HG02885 (cell line): ENCODE data around the gene BICC1.
"Not testable (repeated sequence)": the region's sequence is repeated elsewhere in the genome, so short reads cannot be mapped to it uniquely, and the experiment has no call there.

ENCODE experiments used
- ATAC-seq: cut with Tn5 transposase; IDR thresholded peaks from one replicate; pipeline ENCODE4 v1.9.1; 2021; ENCODE audit warnings: mild to moderate bottlenecking; ENCODE audit not compliant: unreplicated experiment, poor library complexity

BICC1 gene

GRCh38 chr10:58590924-58591323 lies 78.3 kb downstream of the BICC1 start:
- no peak for ATAC-seq

DNA sequence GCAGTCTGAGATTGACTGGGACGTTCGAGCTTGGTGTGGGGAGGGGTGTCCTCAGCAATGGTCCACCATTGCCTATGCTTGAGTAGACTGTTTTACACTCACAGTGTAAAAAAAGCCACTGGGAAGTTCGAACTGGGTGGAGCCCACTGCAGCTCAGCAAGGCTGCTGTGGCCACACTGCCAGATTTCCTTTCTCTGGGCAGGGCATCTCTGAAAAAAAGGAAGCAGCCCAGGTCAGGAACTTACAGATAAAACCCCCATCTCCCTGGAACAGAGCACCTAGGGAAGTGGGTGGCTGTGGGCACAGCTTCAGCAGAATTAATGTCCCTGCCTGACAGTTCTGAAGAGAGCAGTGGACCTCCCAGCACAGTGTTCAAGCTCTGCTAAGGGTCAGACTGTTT lies 80.3 kb downstream of the BICC1 start:
- no peak for ATAC-seq

- not testable (repeated sequence) for ATAC-seq
These were observed 84.5 kb downstream of the BICC1 start for GRCh38 chr10:58597211-58597610.

- ATAC-seq: no peak
These were observed 87.4 kb downstream of the BICC1 start for GRCh38 chr10:58599927-58600553.

- ATAC-seq: no peak
These were observed 95.7 kb downstream of the BICC1 start for GRCh38 chr10:58608351-58608750.

GRCh38 chr10:58608826-58609531 lies 96.3 kb downstream of the BICC1 start:
- ATAC-seq: no peak

DNA sequence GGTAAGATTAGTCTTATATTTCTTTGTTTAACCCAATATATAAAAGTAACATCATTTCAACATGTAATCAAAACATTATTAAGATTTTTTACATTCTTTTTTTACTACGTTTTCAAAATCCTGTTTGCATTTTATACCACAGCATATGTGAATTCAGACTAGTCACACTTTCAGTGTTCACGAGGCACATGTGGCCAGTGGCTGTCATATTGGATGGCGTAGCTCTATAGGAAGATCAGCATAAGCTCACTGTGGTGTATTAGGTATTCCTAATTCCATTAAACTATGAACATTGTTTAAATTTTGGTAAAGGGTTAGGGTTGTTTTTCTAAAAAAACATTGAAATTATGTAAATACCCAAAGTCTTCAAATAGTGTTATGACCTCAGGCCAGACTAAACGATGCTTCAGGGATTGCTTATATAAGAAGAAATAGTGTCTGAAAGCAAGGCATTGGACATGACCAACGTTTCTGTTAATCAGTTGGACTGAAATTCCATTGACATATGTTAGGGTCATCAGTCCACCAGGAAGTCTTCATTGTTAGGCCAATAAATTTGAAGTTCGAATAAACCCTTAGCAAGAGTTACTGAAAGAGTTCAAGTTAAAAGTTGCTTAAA lies 97.0 kb downstream of the BICC1 start:
- ATAC-seq: no peak

- no peak for ATAC-seq
These were observed 102.7 kb downstream of the BICC1 start for GRCh38 chr10:58615237-58615935.

DNA sequence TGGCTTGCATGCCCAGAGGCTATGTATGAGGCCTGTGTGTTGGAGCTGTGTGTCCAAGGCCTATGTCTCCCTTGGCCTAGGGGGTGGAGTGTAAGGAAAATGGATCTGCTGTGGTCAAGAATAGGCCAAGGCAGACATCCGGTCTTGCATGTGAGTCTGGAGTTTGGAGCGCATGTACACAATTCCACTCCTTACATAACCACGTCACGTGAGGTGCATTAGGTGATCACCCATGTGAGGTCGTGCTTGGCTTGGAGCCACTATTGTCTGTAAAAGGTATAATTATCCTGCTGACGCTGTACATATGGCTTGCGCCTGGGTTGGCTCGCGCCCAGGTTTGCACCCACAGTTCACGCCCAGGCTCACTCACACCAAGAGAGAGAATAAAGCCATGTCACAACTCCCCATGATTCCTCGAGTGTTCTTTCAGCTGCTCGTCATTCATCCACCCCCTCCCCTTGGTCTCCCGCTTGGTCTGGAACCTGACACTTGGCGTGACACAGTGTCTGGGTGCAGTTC lies 105.5 kb downstream of the BICC1 start:
- ATAC-seq: no peak

- no peak for ATAC-seq
These were observed 108.9 kb downstream of the BICC1 start for GRCh38 chr10:58621379-58622077.

DNA sequence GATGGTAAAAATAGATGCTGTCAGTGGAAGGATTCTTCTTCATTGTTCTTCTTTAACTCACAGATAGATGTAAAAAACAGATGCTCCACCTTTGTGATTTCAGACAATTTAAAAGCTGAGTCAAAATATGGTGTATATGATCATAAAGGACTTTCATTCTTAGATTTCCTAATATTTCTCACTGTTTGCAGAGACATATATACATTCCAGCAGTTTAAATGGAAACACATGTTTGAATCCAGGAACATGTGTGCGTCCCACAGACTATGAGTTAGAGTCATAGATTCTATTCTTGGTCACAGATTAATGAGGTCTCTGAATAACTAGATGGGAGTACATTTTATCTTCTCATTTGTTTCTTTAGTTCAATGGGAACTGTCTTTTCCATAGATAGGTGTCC lies 109.6 kb downstream of the BICC1 start:
- ATAC-seq: no peak

DNA sequence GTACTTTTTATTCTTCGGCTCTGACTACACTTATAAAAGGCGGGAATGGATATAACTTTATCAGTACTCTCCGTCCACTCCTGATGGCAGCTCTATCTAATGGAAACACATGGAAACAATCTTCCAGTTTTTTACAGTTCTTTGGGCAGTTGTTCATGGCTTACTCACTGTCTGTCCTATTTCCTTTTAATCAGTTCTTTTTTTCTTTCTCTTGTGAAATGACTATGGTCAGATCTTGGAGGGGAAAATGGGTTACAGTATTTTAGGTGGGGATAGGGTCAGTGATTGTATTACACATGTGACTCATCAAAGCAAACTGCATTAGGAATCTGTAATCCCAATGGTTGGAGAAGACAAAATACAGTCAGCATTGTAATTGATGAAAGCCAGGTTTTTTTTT lies 112.4 kb downstream of the BICC1 start:
- ATAC-seq: no peak

GRCh38 chr10:58627392-58627791 lies 114.7 kb downstream of the BICC1 start:
- no peak for ATAC-seq

DNA sequence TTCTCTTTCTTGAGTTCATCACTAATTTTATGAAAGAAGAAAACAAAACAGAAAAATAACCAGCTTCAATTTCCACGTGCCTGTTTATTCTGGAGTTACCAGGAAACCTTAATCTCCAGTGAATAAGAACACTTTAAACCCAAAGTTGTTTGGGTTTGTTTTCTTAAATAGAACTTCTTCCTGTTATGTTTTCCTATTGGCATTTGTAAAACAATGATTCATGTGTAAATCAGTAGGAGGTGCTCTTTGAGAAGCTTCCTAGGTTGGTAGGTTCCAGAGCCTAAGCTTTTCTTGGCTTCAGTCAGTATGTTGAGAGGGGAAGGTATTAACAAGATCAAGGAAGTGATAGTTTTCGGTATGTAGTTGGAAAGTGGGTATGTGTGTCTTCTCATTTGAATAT lies 119.0 kb downstream of the BICC1 start:
- no peak for ATAC-seq

- ATAC-seq: no peak
These were observed 119.5 kb downstream of the BICC1 start for GRCh38 chr10:58632216-58632615.

- no peak for ATAC-seq
These were observed 124.7 kb downstream of the BICC1 start for GRCh38 chr10:58637352-58637751.

- no peak for ATAC-seq
These were observed 125.7 kb downstream of the BICC1 start for GRCh38 chr10:58638388-58638787.

- ATAC-seq: no peak
These were observed 128.4 kb downstream of the BICC1 start for GRCh38 chr10:58641095-58641531.

DNA sequence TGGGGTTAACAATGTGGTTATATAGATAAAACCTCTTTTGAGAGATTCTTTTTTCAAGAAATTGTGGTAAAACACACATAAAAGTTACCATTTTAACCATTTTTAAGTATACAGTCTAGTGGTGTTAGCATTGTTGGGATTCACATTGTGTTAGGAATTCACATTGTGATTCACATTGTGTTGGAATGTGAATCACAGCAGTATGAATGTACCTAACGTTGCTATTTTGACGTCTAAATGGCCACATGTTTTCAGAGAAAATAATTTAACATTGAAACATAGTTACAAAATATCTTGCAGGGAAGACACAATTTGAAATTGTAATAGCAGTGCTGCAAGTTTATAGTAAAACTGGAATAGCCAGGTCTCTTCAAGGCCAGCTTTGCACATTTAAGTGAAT lies 129.0 kb downstream of the BICC1 start:
- no peak for ATAC-seq

DNA sequence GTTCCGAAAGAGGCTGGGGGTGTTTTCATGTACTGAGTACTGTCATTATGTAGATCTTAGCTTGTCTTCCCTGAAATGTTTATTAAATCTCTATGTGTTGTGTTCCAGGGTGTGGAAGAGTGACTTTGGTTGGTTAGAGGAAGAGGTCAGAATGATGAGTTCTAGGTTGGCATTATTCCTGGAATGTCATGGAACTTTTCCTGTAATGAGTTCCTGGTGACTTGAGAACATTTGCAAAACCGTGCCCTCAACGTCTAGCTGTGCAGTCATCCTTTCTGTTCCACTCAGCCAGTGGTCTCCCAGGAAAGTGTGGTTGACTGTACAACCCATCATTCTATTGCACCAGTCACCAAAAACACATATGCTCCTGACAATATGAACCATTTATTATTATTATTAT lies 129.6 kb downstream of the BICC1 start:
- ATAC-seq: no peak
